Measurements from ENCODE around the gene TRH.

GRCh38 chr3:129929383-129929782 is 45.1 kb upstream of the TRH start:
- TF ChIP-seq HMGXB4 (CRISPR knock-in tag; IDR thresholded peaks at IDR 0.05): no peak
- TF ChIP-seq CTCF (IDR thresholded peaks at IDR 0.05): no peak
- TF ChIP-seq MAX (CRISPR knock-in tag; IDR thresholded peaks at IDR 0.05): no peak
